Progenitor cell of endocrine pancreas (in vitro differentiated cells): ENCODE results near the gene PCSK7. TPM values are rescaled to one million over a fixed set of nuclear protein-coding genes. Genes with fewer than 3 reads are reported as not detected.

Source experiments
- DNase-seq: peaks from one replicate; pipeline ENCODE4 v3.0.0; 2021; ENCODE audit warnings: low spot score; ENCODE audit not compliant: unreplicated experiment
- H3K27ac Mint-ChIP-seq: 2 replicates; pipeline ENCODE4 v1.8.0; 2021; ENCODE audit warnings: mild to moderate bottlenecking, moderate library complexity, mixed read lengths
- H3K27me3 Mint-ChIP-seq: 2 replicates; pipeline ENCODE4 v1.8.0; 2021; ENCODE audit warnings: mixed read lengths
- H3K36me3 Mint-ChIP-seq: 2 replicates; pipeline ENCODE4 v1.8.0; 2022; ENCODE audit warnings: mixed read lengths; ENCODE audit not compliant: insufficient read depth
- H3K4me1 Mint-ChIP-seq: 2 replicates; pipeline ENCODE4 v1.8.0; 2021; ENCODE audit warnings: low read depth, mixed read lengths
- H3K4me3 Mint-ChIP-seq: 2 replicates; pipeline ENCODE4 v1.8.0; 2021; ENCODE audit warnings: low read depth, mild to moderate bottlenecking, moderate library complexity, mixed read lengths
- H3K9me3 Mint-ChIP-seq: 2 replicates; pipeline ENCODE4 v1.8.0; 2021; ENCODE audit warnings: low read depth, mixed read lengths
- CTCF ChIP-seq: fragments of 200-600 bp; sonication (generic); IDR thresholded peaks from one replicate; pipeline ENCODE4 v1.5.0; 2021; ENCODE audit warnings: antibody characterized with exemption, mild to moderate bottlenecking; ENCODE audit not compliant: unreplicated experiment
- total RNA-seq: library from RNA; stranded (reverse); gene quantifications from 2 replicates; pipeline ENCODE4 v1.2.1, GENCODE V29; 2021

The PCSK7 gene
- total RNA-seq, 1 donor from 2014 or later = 62.3 TPM

- Mint-ChIP-seq H3K9me3 (no peaks in the 10 kb centered on the region), H3K4me1 (peaks cover 3% of the 10 kb centered on the region), H3K27me3 (peaks cover 4% of the 10 kb centered on the region), H3K27ac (no peak overlapping the region), H3K36me3 (peaks cover 13% of the 10 kb centered on the region), H3K4me3 (no peak overlapping the region)
- TF ChIP-seq CTCF = no peak
- DNase-seq = no peak
These were observed 38.5 kb downstream of the PCSK7 start for GRCh38 chr11:117193130-117194020.

- TF ChIP-seq CTCF = no peak
- no peaks in the 10 kb centered on the region for H3K27me3 Mint-ChIP-seq
- H3K4me3 Mint-ChIP-seq = no peak overlapping the region
- H3K36me3 Mint-ChIP-seq = peaks cover 10% of the 10 kb centered on the region
- H3K9me3 Mint-ChIP-seq = no peaks in the 10 kb centered on the region
- DNase-seq = no peak
- H3K27ac Mint-ChIP-seq = no peak overlapping the region
- H3K4me1 Mint-ChIP-seq = no peaks in the 10 kb centered on the region
These were observed 39.4 kb downstream of the PCSK7 start for GRCh38 chr11:117192401-117192875.

- Mint-ChIP-seq H3K36me3 (peaks cover 10% of the 10 kb centered on the region), H3K27me3 (no peaks in the 10 kb centered on the region), H3K4me3 (no peak overlapping the region), H3K4me1 (no peaks in the 10 kb centered on the region), H3K27ac (no peak overlapping the region), H3K9me3 (no peaks in the 10 kb centered on the region)
- TF ChIP-seq CTCF = no peak
- DNase-seq = no peak
These were observed 40.0 kb downstream of the PCSK7 start for GRCh38 chr11:117191680-117192400.

- Mint-ChIP-seq H3K4me3 (no peak overlapping the region), H3K27me3 (no peaks in the 10 kb centered on the region), H3K9me3 (no peaks in the 10 kb centered on the region), H3K4me1 (peaks cover 4% of the 10 kb centered on the region), H3K36me3 (peaks cover 10% of the 10 kb centered on the region), H3K27ac (no peak overlapping the region)
- DNase-seq = no peak
- TF ChIP-seq CTCF = no peak
These were observed 41.8 kb downstream of the PCSK7 start for GRCh38 chr11:117189941-117190544.

- no peaks in the 10 kb centered on the region for H3K27me3 Mint-ChIP-seq
- H3K4me1 Mint-ChIP-seq = peaks cover 7% of the 10 kb centered on the region
- H3K36me3 Mint-ChIP-seq = peaks cover 10% of the 10 kb centered on the region
- no peak overlapping the region for H3K4me3 Mint-ChIP-seq
- no peak overlapping the region for H3K27ac Mint-ChIP-seq
- no peak for DNase-seq
- no peak for TF ChIP-seq CTCF
- no peaks in the 10 kb centered on the region for H3K9me3 Mint-ChIP-seq
These were observed 42.5 kb downstream of the PCSK7 start for GRCh38 chr11:117189191-117189940.
